Gastroesophageal sphincter (tissue), 4 donors: ENCODE data around the gene CDH4. TPM values are rescaled to one million over a fixed set of nuclear protein-coding genes. Genes with fewer than 3 reads are reported as not detected.

Source experiments
- ATAC-seq: fragments of 150-250 bp; one replicate; pipeline ENCODE4 v1.9.1; 2016; ENCODE audit warnings: mild to moderate bottlenecking, moderate library complexity
- H3K27ac ChIP-seq, 4 donors: fragments of 200-600 bp; sonication (generic) in 3 of 4; 1 replicate in 3 of 4; 2 replicates in 1 of 4; pipeline ENCODE4 v1.5.1; 2016 to 2019
- H3K27me3 ChIP-seq: fragments of 200-600 bp; sonication (generic); one replicate; pipeline ENCODE4 v1.5.1; 2019
- H3K36me3 ChIP-seq, 2 donors: fragments of 200-600 bp; sonication (generic); one replicate each; pipeline ENCODE4 v1.5.1; 2019; ENCODE audit warnings: control low read depth in 1 of 2
- H3K4me1 ChIP-seq, 3 donors: fragments of 200-600 bp; sonication (generic); 1 replicate in 2 of 3; 2 replicates in 1 of 3; pipeline ENCODE4 v1.5.1; 2016 to 2019; ENCODE audit warnings: control low read depth in 2 of 3
- H3K4me3 ChIP-seq, 2 donors: fragments of 200-600 bp; sonication (generic); one replicate each; pipeline ENCODE4 v1.5.1; 2019; ENCODE audit warnings: mild to moderate bottlenecking in 1 of 2, moderate library complexity in 1 of 2
- H3K9me3 ChIP-seq, 3 donors: fragments of 200-600 bp; sonication (generic); one replicate each; pipeline ENCODE4 v1.5.1; 2017 to 2019; ENCODE audit warnings: control low read depth in 2 of 3
- CTCF ChIP-seq, 4 experiments: fragments of 200-600 bp in 2 of 4; fragments of 450-650 bp in 2 of 4; sonication (generic) in 1 of 4; IDR thresholded peaks; one replicate each; pipeline ENCODE4 v1.5.1; 2017 to 2019; ENCODE audit warnings: antibody characterized with exemption in 4 of 4, mild to moderate bottlenecking in 2 of 4, moderate library complexity in 2 of 4
- EP300 ChIP-seq: sonication (generic); formaldehyde crosslinking; IDR thresholded peaks from one replicate; pipeline ENCODE4 v1.6.1; 2017; ENCODE audit warnings: antibody characterized with exemption, mild to moderate bottlenecking
- POLR2A ChIP-seq, 2 donors: fragments of 450-650 bp; IDR thresholded peaks; one replicate each; pipeline ENCODE4 v1.6.1; 2017; ENCODE audit warnings: antibody characterized with exemption in 2 of 2, mild to moderate bottlenecking in 2 of 2, moderate library complexity in 1 of 2
- POLR2AphosphoS5 ChIP-seq: sonication (generic); formaldehyde crosslinking; IDR thresholded peaks from one replicate; pipeline ENCODE4 v1.6.1; 2017; ENCODE audit warnings: antibody characterized with exemption
- WGBS, 2 donors: methylation state at CpG; one replicate each; pipeline ENCODE4 v1.1.5; 2018; ENCODE audit warnings: low coverage in 1 of 2; 5-methylcytosine and 5-hydroxymethylcytosine counted together
- total RNA-seq, 4 donors: library from RNA; depleted of rRNA; stranded (reverse); fragments of >200 nt; gene quantifications; one replicate each; pipeline ENCODE4 v1.1.0, GENCODE V29; 2016

CDH4 gene
- total RNA-seq, 4 donors from 2014 or later, result under 0.01 to 1.5 (median 0.42) TPM; not detected in 1

GRCh38 chr20:61743606-61744005 is 491.5 kb downstream of the CDH4 start:
- 70 to 80% methylated on average over 1 to 2 of the region's 16 CpGs for WGBS, 2 donors

GRCh38 chr20:61744691-61745396 is 492.8 kb downstream of the CDH4 start:
- H3K27me3 ChIP-seq, result peaks cover 3% of the 10 kb centered on the region
- TF ChIP-seq POLR2A (IDR thresholded peaks at IDR 0.05), result no peak
- TF ChIP-seq EP300, result no peak
- TF ChIP-seq POLR2AphosphoS5, result no peak
- TF ChIP-seq CTCF (IDR thresholded peaks at IDR 0.05), result no peak
- no peaks in the 10 kb centered on the region for H3K4me1 ChIP-seq
- 66% methylated on average over 8 of the region's 18 CpGs; no CpG with 5 or more reads in 1 of the 2 donors for WGBS, 2 donors
- no peak overlapping the region for H3K27ac ChIP-seq
- no peak for ATAC-seq
- no peaks in the 10 kb centered on the region for H3K36me3 ChIP-seq
- H3K4me3 ChIP-seq, result no peak overlapping the region
- H3K9me3 ChIP-seq, result peaks cover 0 to 10% (median 0%) of the 10 kb centered on the region in 3 donors

More at GRCh38 chr20:61743606-61744005, 491.5 kb downstream of the CDH4 start:
- Histone ChIP-seq H3K4me1 (no peaks in the 10 kb centered on the region), H3K36me3 (no peaks in the 10 kb centered on the region), H3K9me3 (peaks cover 0 to 7% (median 0%) of the 10 kb centered on the region in 3 donors), H3K27me3 (peaks cover 13% of the 10 kb centered on the region), H3K27ac (no peak overlapping the region), H3K4me3 (no peak overlapping the region)
- ATAC-seq, result no peak
- TF ChIP-seq POLR2A (IDR thresholded peaks at IDR 0.05) (no peak), EP300 (no peak), CTCF (IDR thresholded peaks at IDR 0.05) (no peak), POLR2AphosphoS5 (no peak)

- Histone ChIP-seq H3K9me3 (peaks cover 0 to 18% (median 0%) of the 10 kb centered on the region in 3 donors), H3K4me3 (no peak overlapping the region), H3K27ac (no peak overlapping the region), H3K27me3 (no peaks in the 10 kb centered on the region), H3K4me1 (no peaks in the 10 kb centered on the region), H3K36me3 (no peaks in the 10 kb centered on the region)
- TF ChIP-seq EP300, result no peak
- TF ChIP-seq CTCF (IDR thresholded peaks at IDR 0.05), result no peak
- no peak for TF ChIP-seq POLR2AphosphoS5
- no peak for TF ChIP-seq POLR2A (IDR thresholded peaks at IDR 0.05)
- no peak for ATAC-seq
- 89 to 95% methylated on average over 4 to 6 of the region's 20 CpGs for WGBS, 2 donors
These were observed 493.5 kb downstream of the CDH4 start for GRCh38 chr20:61745397-61746146.

- TF ChIP-seq CTCF (IDR thresholded peaks at IDR 0.05) (no peak), POLR2AphosphoS5 (no peak)
- peaks cover 2% of the 10 kb centered on the region for H3K27me3 ChIP-seq
- no peak for ATAC-seq
These were observed 494.1 kb downstream of the CDH4 start for GRCh38 chr20:61746147-61746646.

More at GRCh38 chr20:61746147-61746646, 494.1 kb downstream of the CDH4 start:
- Histone ChIP-seq H3K4me1 (no peaks in the 10 kb centered on the region), H3K9me3 (peaks cover 0 to 24% (median 0%) of the 10 kb centered on the region in 3 donors), H3K27ac (no peak overlapping the region), H3K4me3 (no peak overlapping the region), H3K36me3 (no peaks in the 10 kb centered on the region)
- 79 to 100% methylated on average over 2 to 4 of the region's 11 CpGs for WGBS, 2 donors
